ENCODE data around the gene BACH2.
"Not testable (repeated sequence)": the region's sequence is repeated elsewhere in the genome, so short reads cannot be mapped to it uniquely, and the experiment has no call there.

Gene BACH2

GRCh38 chr6:90149280-90149679 is 147.4 kb downstream of the BACH2 start:
- no peak for DNase-seq

GRCh38 chr6:90148867-90149266 is 147.8 kb downstream of the BACH2 start:
- no peak for DNase-seq

- no peak for DNase-seq
Measured at GRCh38 chr6:90146921-90147649, 149.6 kb downstream of the BACH2 start.

GRCh38 chr6:90146024-90146423 is 150.6 kb downstream of the BACH2 start:
- no peak for DNase-seq

GRCh38 chr6:90144928-90145555 is 151.6 kb downstream of the BACH2 start:
- no peak for DNase-seq

- no peak for DNase-seq
Measured at GRCh38 chr6:90144396-90144795, 152.2 kb downstream of the BACH2 start.

- DNase-seq: no peak
Measured at GRCh38 chr6:90140683-90141082, 156.0 kb downstream of the BACH2 start.

GRCh38 chr6:90139272-90139817 is 157.3 kb downstream of the BACH2 start:
- DNase-seq: no peak

GRCh38 chr6:90136837-90137568 is 159.6 kb downstream of the BACH2 start:
- no peak for DNase-seq

GRCh38 chr6:90136176-90136575 is 160.5 kb downstream of the BACH2 start:
- no peak for DNase-seq

- no peak for DNase-seq
Measured at GRCh38 chr6:90135667-90136066, 161.0 kb downstream of the BACH2 start.

GRCh38 chr6:90133664-90134063 is 163.0 kb downstream of the BACH2 start:
- not testable (repeated sequence) for DNase-seq

- no peak for DNase-seq
Measured at GRCh38 chr6:90131614-90132423, 164.8 kb downstream of the BACH2 start.

GRCh38 chr6:90131125-90131524 is 165.5 kb downstream of the BACH2 start:
- no peak for DNase-seq

GRCh38 chr6:90128687-90129086 is 168.0 kb downstream of the BACH2 start:
- not testable (repeated sequence) for DNase-seq

- no peak for DNase-seq
Measured at GRCh38 chr6:90127595-90127994, 169.0 kb downstream of the BACH2 start.

- DNase-seq: no peak
Measured at GRCh38 chr6:90126839-90127238, 169.8 kb downstream of the BACH2 start.

GRCh38 chr6:90126181-90126580 is 170.5 kb downstream of the BACH2 start:
- DNase-seq: no peak

GRCh38 chr6:90124874-90125510 is 171.7 kb downstream of the BACH2 start:
- DNase-seq: no peak

GRCh38 chr6:90123831-90124230 is 172.8 kb downstream of the BACH2 start:
- no peak for DNase-seq

GRCh38 chr6:90121982-90122381 is 174.7 kb downstream of the BACH2 start:
- no peak for DNase-seq

GRCh38 chr6:90120327-90120726 is 176.3 kb downstream of the BACH2 start:
- DNase-seq: no peak
